Measurements from ENCODE around the gene ANKMY1. TPM values are rescaled to one million over a fixed set of nuclear protein-coding genes. Genes with fewer than 3 reads are reported as not detected.

Gene ANKMY1
- total RNA-seq, 1 experiment from 2014 or later = 19.5 TPM

DNA sequence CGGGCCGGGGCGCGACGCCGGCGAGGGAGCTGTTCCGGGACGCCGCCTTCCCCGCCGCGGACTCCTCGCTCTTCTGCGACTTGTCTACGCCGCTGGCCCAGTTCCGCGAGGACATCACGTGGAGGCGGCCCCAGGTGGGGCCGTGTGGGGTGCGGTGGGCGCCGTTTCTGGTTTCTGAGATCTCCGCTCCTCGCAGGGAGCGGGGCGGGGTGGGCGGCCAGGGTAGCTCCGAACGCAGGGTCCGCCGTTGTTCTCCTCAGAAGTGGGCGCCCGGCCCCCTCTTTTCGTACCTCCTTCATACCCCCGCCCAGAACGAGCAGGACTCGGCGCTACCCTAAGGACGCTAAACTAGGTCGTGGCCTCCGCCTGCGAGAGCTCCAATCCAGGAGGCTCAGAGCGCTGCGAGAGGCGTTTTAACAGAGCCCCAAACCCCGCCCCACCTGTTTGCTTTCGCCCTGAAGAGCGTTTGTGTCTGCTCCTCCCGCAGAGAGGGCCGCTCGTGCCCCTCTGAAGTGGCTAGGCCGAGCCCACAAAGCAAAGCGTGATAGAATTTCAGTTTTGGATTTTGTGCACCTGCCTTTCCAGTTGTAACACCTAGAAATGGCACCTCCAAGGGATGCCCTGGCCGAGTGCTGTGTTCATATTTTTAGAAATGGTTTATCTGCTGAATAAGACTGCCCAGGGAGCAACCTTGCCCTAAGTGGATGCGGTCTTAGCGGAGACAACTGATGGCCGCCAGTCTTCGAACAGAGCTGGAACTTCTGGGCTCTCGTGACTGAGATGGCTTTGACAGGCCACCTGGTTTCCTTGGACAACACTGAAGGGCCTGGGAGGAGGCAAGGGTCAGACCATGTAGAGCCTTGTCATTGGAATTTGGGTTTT lies 29.4 kb upstream of the ANKMY1 start:
- no peaks in the 10 kb centered on the region for H3K27me3 ChIP-seq (ENCODE audit: low read length)
- peaks cover 8% of the 10 kb centered on the region for H4K20me1 ChIP-seq (ENCODE audit: low read length)
- DNase-seq (peak; percentile 51), ATAC-seq (peak; percentile 55)
- TF ChIP-seq CTCF (conservative IDR thresholded peaks at IDR 0.05; ENCODE audit: low read depth, low read length) (no peak), EZH2phosphoT487 (IDR thresholded peaks at IDR 0.05; ENCODE audit: borderline replicate concordance, low read length) (no peak), EZH2 (IDR thresholded peaks at IDR 0.05; ENCODE audit: low read length, unreplicated experiment) (no peak)
- peak overlapping the region; percentile 96 for H3K4me2 ChIP-seq (ENCODE audit: low read length)
- H3K27ac ChIP-seq (ENCODE audit: low read length) = no peak overlapping the region
- POLR2A ChIA-PET (ENCODE audit: unreplicated experiment) = interaction anchor here (0.5 to 1.3 kb wide), 5 partner anchors 21 to 728 kb away, joined by 3 to 9 read pairs (median 4); no protein-coding TSS in a partner anchor
- no peaks in the 10 kb centered on the region for H3K9me3 ChIP-seq (ENCODE audit: low read length)
- intact Hi-C loops (cut with micrococcal nuclease) = no loop called here
- CTCF ChIA-PET = interaction anchor here (1.0 to 1.2 kb wide), 2 partner anchors 21 kb away, joined by 4 read pairs; no protein-coding TSS in a partner anchor
- peak overlapping the region; percentile 93 for H3K9ac ChIP-seq (ENCODE audit: low read length)
- no peaks in the 10 kb centered on the region for H3K9me2 ChIP-seq (replicated peaks; ENCODE audit: low read length)
- no peaks in the 10 kb centered on the region for H3K36me3 ChIP-seq (ENCODE audit: low read depth, low read length)
- no peaks in the 10 kb centered on the region for H3F3A ChIP-seq (ENCODE audit: low read length, unreplicated experiment)
- H2AFZ ChIP-seq (ENCODE audit: low read length) = peak overlapping the region; percentile 87
- H3K4me1 ChIP-seq (ENCODE audit: insufficient read depth, low read length) = peaks cover 33% of the 10 kb centered on the region
- peaks cover 91% of the 10 kb centered on the region for H3K79me2 ChIP-seq (ENCODE audit: low read length)
- peak overlapping the region; percentile 93 for H3K4me3 ChIP-seq (ENCODE audit: low read length)
- TSS peak; percentile 49 for BruUV-seq (replicated peaks)

- TF ChIP-seq EZH2phosphoT487 (IDR thresholded peaks at IDR 0.05; ENCODE audit: borderline replicate concordance, low read length) = no peak
- no peak for TF ChIP-seq CTCF (conservative IDR thresholded peaks at IDR 0.05; ENCODE audit: low read depth, low read length)
- no peak for TF ChIP-seq EZH2 (IDR thresholded peaks at IDR 0.05; ENCODE audit: low read length, unreplicated experiment)
- ATAC-seq (peak; percentile 86), DNase-seq (peak; percentile 94)
- Histone ChIP-seq H3K4me2 (ENCODE audit: low read length) (peak within 1 kb of the TSS; percentile 96), H3K9me2 (replicated peaks; ENCODE audit: low read length) (no peaks in the 10 kb centered on the region), H3K9me3 (ENCODE audit: low read length) (no peaks in the 10 kb centered on the region), H3K4me1 (ENCODE audit: insufficient read depth, low read length) (peaks cover 41% of the 10 kb centered on the region), H4K20me1 (ENCODE audit: low read length) (peaks cover 8% of the 10 kb centered on the region), H3F3A (ENCODE audit: low read length, unreplicated experiment) (no peaks in the 10 kb centered on the region), H3K27ac (ENCODE audit: low read length) (peak within 1 kb of the TSS; percentile 56), H3K9ac (ENCODE audit: low read length) (peak within 1 kb of the TSS; percentile 93), H3K27me3 (ENCODE audit: low read length) (no peaks in the 10 kb centered on the region), H3K4me3 (ENCODE audit: low read length) (peak within 1 kb of the TSS; percentile 93), H2AFZ (ENCODE audit: low read length) (peak within 1 kb of the TSS; percentile 87), H3K79me2 (ENCODE audit: low read length) (peaks cover 91% of the 10 kb centered on the region), H3K36me3 (ENCODE audit: low read depth, low read length) (no peaks in the 10 kb centered on the region)
- intact Hi-C loops (cut with micrococcal nuclease) = no loop called here
- no TSS peak for BruUV-seq (replicated peaks)
- ChIA-PET POLR2A (ENCODE audit: unreplicated experiment) (interaction anchor here (0.6 to 1.3 kb wide), 3 partner anchors 25 to 729 kb away, joined by 4 to 9 read pairs (median 4); no protein-coding TSS in a partner anchor), CTCF (interaction anchor here (1.0 to 1.2 kb wide), 2 partner anchors 20 to 21 kb away, joined by 4 read pairs; no protein-coding TSS in a partner anchor)
Measured at GRCh38 chr2:240586198-240586918, 28.6 kb upstream of the ANKMY1 start, which contains the start of gene CAPN10. Gene CAPN10 (plus strand): TSS chr2:240586734. CDS start chr2:240586912, 178 bp downstream.

Data from PC-3 (cell line).